Erythroblast (primary cell): ENCODE measurements around the gene AGO3.

Source experiments
- GATA1 ChIP-seq: IDR thresholded peaks from 2 replicates; pipeline ENCODE4 v1.6.1; 2011; ENCODE audit warnings: low read depth, mild to moderate bottlenecking, control low read depth, low read length, moderate library complexity
- POLR2A ChIP-seq: IDR thresholded peaks from 2 replicates; pipeline ENCODE4 v1.6.1; 2011; ENCODE audit warnings: mild to moderate bottlenecking, low read length

DNA sequence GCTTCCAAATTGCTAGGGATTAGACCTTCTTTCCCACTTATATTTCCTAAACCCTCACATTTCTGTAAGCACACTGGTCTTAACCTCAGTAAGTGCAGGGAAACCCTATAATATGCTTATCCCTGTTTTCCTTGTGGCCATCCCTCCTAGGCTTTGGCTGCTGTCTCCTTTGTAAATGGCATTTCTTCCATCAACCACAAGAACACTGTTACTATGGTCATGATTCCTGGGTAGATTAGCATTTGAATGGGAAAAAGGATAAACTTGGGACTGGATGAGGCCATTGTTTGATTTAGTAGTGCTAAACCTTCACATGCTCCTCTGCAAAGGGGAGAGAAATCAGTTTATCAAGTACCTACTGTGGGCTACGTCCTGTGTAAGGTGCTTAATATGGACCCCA is 16.2 kb upstream of the AGO3 start:
- TF ChIP-seq POLR2A (no peak), GATA1 (no peak)
